HCT116 (cell line): ENCODE data around the gene UBR2.

Source experiments
- EGR1 ChIP-seq: IDR thresholded peaks from 2 replicates; pipeline ENCODE4 v1.6.1; 2012; ENCODE audit warnings: low read depth
- EZH2phosphoT487 ChIP-seq: fragments of 200-600 bp; IDR thresholded peaks from 2 replicates; pipeline ENCODE4 v1.6.1; 2018; ENCODE audit warnings: antibody characterized with exemption, borderline replicate concordance
- JUND ChIP-seq: IDR thresholded peaks from 2 replicates; pipeline ENCODE4 v1.6.1; 2012
- POLR2A ChIP-seq: IDR thresholded peaks from 2 replicates; pipeline ENCODE4 v1.7.0; 2011; ENCODE audit warnings: borderline replicate concordance; ENCODE audit not compliant: insufficient read depth, insufficient read length; ENCODE audit errors: extremely low read depth
- POLR2AphosphoS5 ChIP-seq: IDR thresholded peaks from 2 replicates; pipeline ENCODE4 v1.6.1; 2011; ENCODE audit warnings: mild to moderate bottlenecking, low read depth, low read length, moderate library complexity
- RAD21 ChIP-seq: IDR thresholded peaks from 2 replicates; pipeline ENCODE4 v1.6.1; 2012; ENCODE audit warnings: low read depth, mild to moderate bottlenecking
- SIN3A ChIP-seq: IDR thresholded peaks from 2 replicates; pipeline ENCODE4 v1.6.1; 2012; ENCODE audit warnings: low read depth
- SRF ChIP-seq: IDR thresholded peaks from 2 replicates; pipeline ENCODE4 v1.6.1; 2012; ENCODE audit warnings: low read depth
- TCF7L2 ChIP-seq: IDR thresholded peaks from 2 replicates; pipeline ENCODE4 v1.7.0; 2011; ENCODE audit warnings: borderline replicate concordance, inconsistent platforms; ENCODE audit not compliant: insufficient read depth, insufficient read length; ENCODE audit errors: extremely low read depth
- TF ChIP-seq, protein P1 (sequence below), 3 experiments: fragments of 200-600 bp in 1 of 3; sonication (generic) in 1 of 3; IDR thresholded peaks in 2 of 3; conservative IDR thresholded peaks in 1 of 3; 2 replicates each; pipeline ENCODE4 v1.5.1; 2012 to 2017; ENCODE audit warnings: low read depth in 2 of 3, low read length in 2 of 3, antibody characterized with exemption in 1 of 3, borderline replicate concordance in 1 of 3, control low read depth in 1 of 3, mild to moderate bottlenecking in 1 of 3, mixed read lengths in 1 of 3, mixed run types in 1 of 3, moderate library complexity in 1 of 3; ENCODE audit not compliant: insufficient read depth in 1 of 3
- TF ChIP-seq, protein P2 (sequence below): IDR thresholded peaks from 2 replicates; pipeline ENCODE4 v1.6.1; 2012
- TF ChIP-seq, protein P3 (sequence below): IDR thresholded peaks from 2 replicates; pipeline ENCODE4 v1.6.1; 2011; ENCODE audit warnings: mild to moderate bottlenecking, low read length, moderate library complexity; ENCODE audit not compliant: insufficient replicate concordance; ENCODE audit errors: extremely low read depth

DNA sequence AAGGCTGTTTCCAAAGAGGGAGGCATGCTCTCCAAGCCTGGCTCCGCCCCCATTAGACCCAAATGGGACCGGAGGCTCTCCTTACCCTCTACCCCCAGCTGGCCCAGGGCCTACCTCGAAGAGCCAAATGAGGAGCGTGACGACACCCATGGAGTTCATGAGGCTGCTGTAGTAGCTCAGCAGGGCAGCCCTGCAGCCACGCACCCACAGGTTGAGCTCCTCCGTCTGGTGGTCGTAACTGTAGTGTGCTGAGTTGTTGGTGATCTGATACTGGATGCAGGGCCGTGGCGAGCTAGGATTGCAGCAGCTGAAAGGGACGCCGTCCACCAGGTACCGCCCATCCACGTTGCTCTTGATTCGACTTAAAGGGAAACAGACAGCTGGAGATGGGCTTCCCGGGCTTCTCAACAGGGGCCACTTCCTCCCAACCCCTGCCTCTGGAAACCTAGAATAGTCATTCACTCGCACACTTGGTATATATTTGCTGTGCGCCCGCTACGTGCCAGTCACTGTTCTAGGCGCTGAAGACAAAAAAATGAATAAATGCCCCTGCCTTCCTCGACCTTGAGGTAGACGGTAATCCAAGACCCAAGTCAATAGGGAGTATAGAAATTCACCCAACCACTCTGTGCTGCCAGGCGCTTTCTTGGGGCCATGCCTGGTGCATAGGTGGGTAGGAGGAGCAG, 140.6 kb downstream of the UBR2 start:
- TF ChIP-seq POLR2AphosphoS5 (no peak), JUND (no peak), TCF7L2 (no peak), EGR1 (no peak), EZH2phosphoT487 (no peak), SRF (no peak), POLR2A (no peak), SIN3A (no peak), RAD21 (no peak)
- TF ChIP-seq, protein P1, sequence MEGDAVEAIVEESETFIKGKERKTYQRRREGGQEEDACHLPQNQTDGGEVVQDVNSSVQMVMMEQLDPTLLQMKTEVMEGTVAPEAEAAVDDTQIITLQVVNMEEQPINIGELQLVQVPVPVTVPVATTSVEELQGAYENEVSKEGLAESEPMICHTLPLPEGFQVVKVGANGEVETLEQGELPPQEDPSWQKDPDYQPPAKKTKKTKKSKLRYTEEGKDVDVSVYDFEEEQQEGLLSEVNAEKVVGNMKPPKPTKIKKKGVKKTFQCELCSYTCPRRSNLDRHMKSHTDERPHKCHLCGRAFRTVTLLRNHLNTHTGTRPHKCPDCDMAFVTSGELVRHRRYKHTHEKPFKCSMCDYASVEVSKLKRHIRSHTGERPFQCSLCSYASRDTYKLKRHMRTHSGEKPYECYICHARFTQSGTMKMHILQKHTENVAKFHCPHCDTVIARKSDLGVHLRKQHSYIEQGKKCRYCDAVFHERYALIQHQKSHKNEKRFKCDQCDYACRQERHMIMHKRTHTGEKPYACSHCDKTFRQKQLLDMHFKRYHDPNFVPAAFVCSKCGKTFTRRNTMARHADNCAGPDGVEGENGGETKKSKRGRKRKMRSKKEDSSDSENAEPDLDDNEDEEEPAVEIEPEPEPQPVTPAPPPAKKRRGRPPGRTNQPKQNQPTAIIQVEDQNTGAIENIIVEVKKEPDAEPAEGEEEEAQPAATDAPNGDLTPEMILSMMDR (IDR thresholded peaks at IDR 0.05 in 2 of 3, conservative IDR thresholded peaks at IDR 0.05 in 1 of 3; ENCODE audit: borderline replicate concordance in 1 of 3, insufficient read depth in 1 of 3, low read depth in 2 of 3, low read length in 2 of 3) = no peak
- TF ChIP-seq, protein P2, sequence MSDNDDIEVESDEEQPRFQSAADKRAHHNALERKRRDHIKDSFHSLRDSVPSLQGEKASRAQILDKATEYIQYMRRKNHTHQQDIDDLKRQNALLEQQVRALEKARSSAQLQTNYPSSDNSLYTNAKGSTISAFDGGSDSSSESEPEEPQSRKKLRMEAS = no peak
- TF ChIP-seq, protein P3, sequence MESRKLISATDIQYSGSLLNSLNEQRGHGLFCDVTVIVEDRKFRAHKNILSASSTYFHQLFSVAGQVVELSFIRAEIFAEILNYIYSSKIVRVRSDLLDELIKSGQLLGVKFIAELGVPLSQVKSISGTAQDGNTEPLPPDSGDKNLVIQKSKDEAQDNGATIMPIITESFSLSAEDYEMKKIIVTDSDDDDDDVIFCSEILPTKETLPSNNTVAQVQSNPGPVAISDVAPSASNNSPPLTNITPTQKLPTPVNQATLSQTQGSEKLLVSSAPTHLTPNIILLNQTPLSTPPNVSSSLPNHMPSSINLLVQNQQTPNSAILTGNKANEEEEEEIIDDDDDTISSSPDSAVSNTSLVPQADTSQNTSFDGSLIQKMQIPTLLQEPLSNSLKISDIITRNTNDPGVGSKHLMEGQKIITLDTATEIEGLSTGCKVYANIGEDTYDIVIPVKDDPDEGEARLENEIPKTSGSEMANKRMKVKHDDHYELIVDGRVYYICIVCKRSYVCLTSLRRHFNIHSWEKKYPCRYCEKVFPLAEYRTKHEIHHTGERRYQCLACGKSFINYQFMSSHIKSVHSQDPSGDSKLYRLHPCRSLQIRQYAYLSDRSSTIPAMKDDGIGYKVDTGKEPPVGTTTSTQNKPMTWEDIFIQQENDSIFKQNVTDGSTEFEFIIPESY = no peak
